ENCODE results near the gene BMPR2. TPM values are rescaled to one million over a fixed set of nuclear protein-coding genes. Genes with fewer than 3 reads are reported as not detected.
"Not testable (repeated sequence)": the region's sequence is repeated elsewhere in the genome, so short reads cannot be mapped to it uniquely, and the experiment has no call there.

BMPR2 gene
- total RNA-seq, 1 experiment from 2014 or later = 10.0 TPM

GRCh38 chr2:202378662-202379358, 2.7 kb downstream of the BMPR2 start:
- intact Hi-C loops (cut with micrococcal nuclease) = loop anchor here (5.0 kb wide), 3 partner anchors 62 to 112 kb away; partner anchors contain the start of gene NOP58
- Histone ChIP-seq H3K9me3 (ENCODE audit: low read length) (no peaks in the 10 kb centered on the region), H3K79me2 (ENCODE audit: low read length) (peaks cover 71% of the 10 kb centered on the region), H3K9ac (ENCODE audit: low read length) (peak overlapping the region; percentile 79), H3F3A (ENCODE audit: low read length, unreplicated experiment) (no peaks in the 10 kb centered on the region), H3K9me2 (replicated peaks; ENCODE audit: low read length) (no peaks in the 10 kb centered on the region), H3K4me2 (ENCODE audit: low read length) (peak overlapping the region; percentile 84), H3K4me3 (ENCODE audit: low read length) (peak overlapping the region; percentile 99), H3K27ac (ENCODE audit: low read length) (no peak overlapping the region), H4K20me1 (ENCODE audit: low read length) (0 out of 2 replicates have a peak, but pooled peaks cover 5% of the 10 kb centered on the region), H3K4me1 (ENCODE audit: insufficient read depth, low read length) (peaks cover 16% of the 10 kb centered on the region; the same call in 1 of the 2 replicates), H2AFZ (ENCODE audit: low read length) (peak overlapping the region; percentile 92; the same call in 1 of the 2 replicates), H3K36me3 (ENCODE audit: low read depth, low read length) (no peaks in the 10 kb centered on the region), H3K27me3 (ENCODE audit: low read length) (no peaks in the 10 kb centered on the region)
- ChIA-PET POLR2A (ENCODE audit: unreplicated experiment) (interaction anchor here (0.6 kb wide), 2 partner anchors 21 to 39 kb away, joined by 4 to 6 read pairs; no protein-coding TSS in a partner anchor), CTCF (no interaction called here)
- ATAC-seq (no peak), DNase-seq (no peak)
- no TSS peak for BruUV-seq (replicated peaks)
- no peak for TF ChIP-seq CTCF (conservative IDR thresholded peaks at IDR 0.05; ENCODE audit: low read depth, low read length)
- no peak for TF ChIP-seq EZH2phosphoT487 (IDR thresholded peaks at IDR 0.05; ENCODE audit: borderline replicate concordance, low read length)
- no peak for TF ChIP-seq EZH2 (IDR thresholded peaks at IDR 0.05; ENCODE audit: low read length, unreplicated experiment)

GRCh38 chr2:202382684-202383083, 6.6 kb downstream of the BMPR2 start:
- ATAC-seq = no peak
- no peak for DNase-seq
- no peak overlapping the region for H3K27ac ChIP-seq (ENCODE audit: low read length)
- no peak overlapping the region for H2AFZ ChIP-seq (ENCODE audit: low read length)
- H3K36me3 ChIP-seq (ENCODE audit: low read depth, low read length) = no peaks in the 10 kb centered on the region
- ChIA-PET POLR2A (ENCODE audit: unreplicated experiment) (no interaction called here), CTCF (no interaction called here)
- no peak overlapping the region for H3K4me3 ChIP-seq (ENCODE audit: low read length)
- peaks cover 86% of the 10 kb centered on the region for H3K79me2 ChIP-seq (ENCODE audit: low read length)
- no peaks in the 10 kb centered on the region for H3F3A ChIP-seq (ENCODE audit: low read length, unreplicated experiment)
- TF ChIP-seq CTCF (conservative IDR thresholded peaks at IDR 0.05; ENCODE audit: low read depth, low read length) = no peak
- H3K9me3 ChIP-seq (ENCODE audit: low read length) = no peaks in the 10 kb centered on the region
- intact Hi-C loops (cut with micrococcal nuclease) = no loop called here
- 0 out of 2 replicates have a peak, but pooled peaks cover 5% of the 10 kb centered on the region for H4K20me1 ChIP-seq (ENCODE audit: low read length)
- no peak overlapping the region for H3K4me2 ChIP-seq (ENCODE audit: low read length)
- H3K9me2 ChIP-seq (replicated peaks; ENCODE audit: low read length) = no peaks in the 10 kb centered on the region
- BruUV-seq (replicated peaks) = no TSS peak
- no peak overlapping the region for H3K9ac ChIP-seq (ENCODE audit: low read length)
- H3K4me1 ChIP-seq (ENCODE audit: insufficient read depth, low read length) = 0 out of 2 replicates have a peak, but pooled peaks cover 7% of the 10 kb centered on the region
- no peaks in the 10 kb centered on the region for H3K27me3 ChIP-seq (ENCODE audit: low read length)

- H3K27me3 ChIP-seq (ENCODE audit: low read length); H3K4me2 ChIP-seq (ENCODE audit: low read length); H3F3A ChIP-seq (ENCODE audit: low read length, unreplicated experiment); H3K9me2 ChIP-seq (replicated peaks; ENCODE audit: low read length); H3K27ac ChIP-seq (ENCODE audit: low read length); H3K4me3 ChIP-seq (ENCODE audit: low read length); H3K9me3 ChIP-seq (ENCODE audit: low read length); POLR2A ChIA-PET (ENCODE audit: unreplicated experiment); CTCF ChIA-PET; H2AFZ ChIP-seq (ENCODE audit: low read length); H4K20me1 ChIP-seq (ENCODE audit: low read length); H3K9ac ChIP-seq (ENCODE audit: low read length); H3K4me1 ChIP-seq (ENCODE audit: insufficient read depth, low read length); ATAC-seq; BruUV-seq (replicated peaks); H3K36me3 ChIP-seq (ENCODE audit: low read depth, low read length); intact Hi-C loops (cut with micrococcal nuclease); DNase-seq: not testable (repeated sequence)
- peaks cover 54% of the 10 kb centered on the region for H3K79me2 ChIP-seq (ENCODE audit: low read length)
These were observed 10.4 kb downstream of the BMPR2 start for GRCh38 chr2:202386495-202386894.

Data from PC-3 (cell line).